Right lobe of liver (tissue), 6 donors: ENCODE measurements around the gene MAP3K19. TPM values are rescaled to one million over a fixed set of nuclear protein-coding genes. Genes with fewer than 3 reads are reported as not detected.

ENCODE experiments used
- ATAC-seq, 4 donors: fragments of 200-7000 bp; cut with Tn5 transposase; one replicate each; pipeline ENCODE4 v1.9.1; 2020; ENCODE audit warnings: mild to moderate bottlenecking in 4 of 4, moderate library complexity in 4 of 4
- DNase-seq, 3 donors: peaks; one replicate each; pipeline ENCODE4 v3.0.0-alpha.2; 2020
- H3K27ac ChIP-seq, 3 donors: fragments of 200-600 bp; one replicate each; pipeline ENCODE4 v1.8.0; 2022
- H3K27me3 ChIP-seq, 2 donors: fragments of 200-600 bp; one replicate each; pipeline ENCODE4 v1.8.0; 2022
- H3K36me3 ChIP-seq, 4 donors: fragments of 200-600 bp; sonication (generic) in 1 of 4; one replicate each; pipeline versions ENCODE4 v1.5.1 to v1.8.0; 2017 to 2022; ENCODE audit warnings: control low read depth in 1 of 4
- H3K4me1 ChIP-seq, 4 donors: fragments of 200-600 bp; sonication (generic) in 1 of 4; one replicate each; pipeline versions ENCODE4 v1.5.1 to v1.8.0; 2017 to 2022; ENCODE audit warnings: control low read depth in 1 of 4
- H3K4me3 ChIP-seq, 3 donors: fragments of 200-600 bp; one replicate each; pipeline ENCODE4 v1.8.0; 2022
- H3K9me3 ChIP-seq, 4 donors: fragments of 200-600 bp; sonication (generic) in 1 of 4; one replicate each; pipeline versions ENCODE4 v1.5.1 to v1.8.0; 2017 to 2022; ENCODE audit warnings: control low read depth in 1 of 4
- CTCF ChIP-seq, 4 donors: fragments of 200-600 bp in 3 of 4; fragments of 450-650 bp in 1 of 4; IDR thresholded peaks; one replicate each; pipeline versions ENCODE4 v1.5.1 to v1.8.0; 2016 to 2022; ENCODE audit warnings: antibody characterized with exemption in 4 of 4, mild to moderate bottlenecking in 2 of 4
- POLR2A ChIP-seq: fragments of 450-650 bp; IDR thresholded peaks from one replicate; pipeline ENCODE4 v1.6.1; 2017; ENCODE audit warnings: antibody characterized with exemption, mild to moderate bottlenecking
- WGBS: methylation state at CpG from one replicate; pipeline ENCODE4 v1.1.6; 2018; ENCODE audit warnings: low coverage, low lambda C conversion rate; ENCODE audit not compliant: insufficient coverage; ENCODE audit errors: missing lambda C conversion rate; 5-methylcytosine and 5-hydroxymethylcytosine counted together
- intact Hi-C, 2 donors: fragments of 100-400 bp; cut with DNase I; formaldehyde crosslinking; loops; one replicate each; pipeline versions ENCODE4 v1.11.2 to v1.14.1; 2022
- total RNA-seq, 6 experiments: library from RNA; depleted of rRNA in 2 of 6; stranded (reverse); fragments of >200 nt in 2 of 6; fragmentation: NEBNext Ultra II Directional in 3 of 6; extraction: Animal tissue kit (Norgen Biotek cat#: 25700) in 3 of 6; gene quantifications; one replicate each; pipeline versions ENCODE4 v1.1.0 to v1.2.4, GENCODE V29; 2016 to 2023
- donor health status: DM: no; HTN: yes; CAD: no.
- donor health status: DM: no; HTN: no; CAD: no.
- donor health status: DM: no; HTN: no; CAD: no.
- donor health status: DM: no; HTN: yes; CAD: no.
- donor health status: DM: no; HTN: yes; CAD: no.

The MAP3K19 gene
- total RNA-seq, 6 experiments from 2014 or later: not detected

GRCh38 chr2:135021618-135022017 lies 25.6 kb downstream of the MAP3K19 start:
- no peak for DNase-seq
- H3K4me3 ChIP-seq: no peak overlapping the region
- H3K9me3 ChIP-seq: no peaks in the 10 kb centered on the region
- no peak overlapping the region for H3K27ac ChIP-seq
- no peaks in the 10 kb centered on the region for H3K27me3 ChIP-seq
- no peak for TF ChIP-seq POLR2A
- TF ChIP-seq CTCF (IDR thresholded peaks at IDR 0.05): no peak
- intact Hi-C loops: no loop called here
- ATAC-seq: no peak
- H3K4me1 ChIP-seq: no peaks in the 10 kb centered on the region
- 92% methylated on average over 1 of the region's 1 CpG for WGBS
- no peaks in the 10 kb centered on the region for H3K36me3 ChIP-seq

GRCh38 chr2:135011633-135012032 lies 35.6 kb downstream of the MAP3K19 start:
- TF ChIP-seq CTCF (IDR thresholded peaks at IDR 0.05) (no peak), POLR2A (no peak)
- ATAC-seq (no peak), DNase-seq (no peak)
- Histone ChIP-seq H3K27me3 (no peaks in the 10 kb centered on the region), H3K36me3 (no peaks in the 10 kb centered on the region), H3K9me3 (no peaks in the 10 kb centered on the region), H3K27ac (no peak overlapping the region), H3K4me3 (no peak overlapping the region), H3K4me1 (no peaks in the 10 kb centered on the region)
- intact Hi-C loops: no loop called here

- Histone ChIP-seq H3K36me3 (no peaks in the 10 kb centered on the region), H3K27me3 (no peaks in the 10 kb centered on the region), H3K4me1 (no peaks in the 10 kb centered on the region), H3K9me3 (no peaks in the 10 kb centered on the region), H3K4me3 (no peak overlapping the region), H3K27ac (no peak overlapping the region)
- DNase-seq: no peak
- no peak for ATAC-seq
- TF ChIP-seq CTCF (IDR thresholded peaks at IDR 0.05): no peak
- no peak for TF ChIP-seq POLR2A
- WGBS: 63% methylated on average over 10 of the region's 10 CpGs
- intact Hi-C loops: no loop called here
Measured at GRCh38 chr2:135010200-135010942, 36.9 kb downstream of the MAP3K19 start.

GRCh38 chr2:135009339-135009738 lies 37.9 kb downstream of the MAP3K19 start:
- WGBS: no CpG with 5 or more reads among the region's 1 CpG

More at GRCh38 chr2:135009339-135009738, 37.9 kb downstream of the MAP3K19 start:
- Histone ChIP-seq H3K9me3 (no peaks in the 10 kb centered on the region), H3K27me3 (peaks cover 0 to 3% of the 10 kb centered on the region in 2 donors), H3K4me3 (no peak overlapping the region), H3K4me1 (no peaks in the 10 kb centered on the region), H3K36me3 (no peaks in the 10 kb centered on the region), H3K27ac (no peak overlapping the region)
- no peak for TF ChIP-seq POLR2A
- no peak for TF ChIP-seq CTCF (IDR thresholded peaks at IDR 0.05)
- DNase-seq: no peak
- ATAC-seq: no peak
- intact Hi-C loops: loop anchor here in 1 of 2 donors (10.0 kb wide), 1 partner anchor 705 kb away; no protein-coding TSS in a partner anchor
